H1 (cell line): Measurements from ENCODE around the gene PPP1R1A. TPM values are rescaled to one million over a fixed set of nuclear protein-coding genes. Genes with fewer than 3 reads are reported as not detected.

Source experiments
- ASH2L ChIP-seq: fragments of 200-600, 300-600 bp; sonication (generic); IDR thresholded peaks from one replicate; pipeline ENCODE4 v1.7.1; 2017; ENCODE audit warnings: low read length
- BRCA1 ChIP-seq: IDR thresholded peaks from 2 replicates; pipeline ENCODE4 v1.6.1; 2012; ENCODE audit warnings: low read depth, low read length, improper control_type of control experiment
- CBX5 ChIP-seq: fragments of 300-800, 300-1000 bp; sonication (generic); IDR thresholded peaks from 2 replicates; pipeline ENCODE4 v1.7.1; 2016; ENCODE audit warnings: antibody characterized with exemption, low read length, low read depth
- FOSL1 ChIP-seq: IDR thresholded peaks from 2 replicates; pipeline ENCODE4 v1.6.1; 2011; ENCODE audit warnings: mild to moderate bottlenecking, low read depth, low read length, moderate library complexity; ENCODE audit not compliant: insufficient read depth
- JUN ChIP-seq: IDR thresholded peaks from 2 replicates; pipeline ENCODE4 v1.6.1; 2011; ENCODE audit warnings: low read depth, mild to moderate bottlenecking, improper control_type of control experiment, low read length
- POU5F1 ChIP-seq: IDR thresholded peaks from 2 replicates; pipeline ENCODE4 v1.6.1; 2011; ENCODE audit warnings: low read depth, mild to moderate bottlenecking, low read length, moderate library complexity
- RFX5 ChIP-seq: IDR thresholded peaks from 2 replicates; pipeline ENCODE4 v1.6.1; 2011; ENCODE audit warnings: low read depth, low read length, improper control_type of control experiment, borderline replicate concordance
- SIN3A ChIP-seq, 2 experiments: IDR thresholded peaks in 1 of 2; conservative IDR thresholded peaks in 1 of 2; 2 replicates each; pipeline ENCODE4 v1.6.1; 2011 to 2012; ENCODE audit warnings: low read length in 2 of 2, improper control_type of control experiment in 1 of 2, low read depth in 1 of 2, mild to moderate bottlenecking in 1 of 2
- SIX5 ChIP-seq: IDR thresholded peaks from 2 replicates; pipeline ENCODE4 v1.6.1; 2011; ENCODE audit warnings: mild to moderate bottlenecking, low read depth, low read length
- SP1 ChIP-seq: IDR thresholded peaks from 2 replicates; pipeline ENCODE4 v1.6.1; 2011; ENCODE audit warnings: low read depth, low read length
- SRF ChIP-seq: IDR thresholded peaks from 2 replicates; pipeline ENCODE4 v1.6.1; 2011; ENCODE audit warnings: mild to moderate bottlenecking, low read depth, low read length, moderate library complexity
- TCF12 ChIP-seq: IDR thresholded peaks from 2 replicates; pipeline ENCODE4 v1.6.1; 2011; ENCODE audit warnings: low read depth, mild to moderate bottlenecking, low read length
- ZNF274 ChIP-seq: IDR thresholded peaks from 2 replicates; pipeline ENCODE4 v1.7.0; 2012; ENCODE audit warnings: low read length, borderline replicate concordance; ENCODE audit errors: extremely low read depth
- polyA plus RNA-seq, 7 experiments: library from polyadenylated mRNA; depleted of rRNA in 3 of 7; stranded (reverse) in 5 of 7; unstranded in 2 of 7; fragments of >200 nt in 5 of 7; fragments of 200-250 nt in 2 of 7; gene quantifications; 1 replicate in 5 of 7; 2 replicates in 1 of 7; 4 replicates in 1 of 7; pipeline versions ENCODE4 v1.2.1 to v1.2.3, GENCODE V29; 2011 to 2013; ENCODE audit warnings: missing spikeins in 2 of 7, mixed read lengths in 2 of 7
- total RNA-seq: library from RNA; stranded (reverse); fragmentation: NEBNext Ultra II Directional; extraction: Animal tissue kit (Norgen Biotek cat#: 25700); gene quantifications from 2 replicates; pipeline ENCODE4 v1.2.1, GENCODE V29; 2021

Gene PPP1R1A
- total and polyA plus RNA-seq, 2 of the 8 experiments (the other 6 are each of a cell fraction or from before 2014, with no cell fraction given) = 5.8 to 13.1 TPM

DNA sequence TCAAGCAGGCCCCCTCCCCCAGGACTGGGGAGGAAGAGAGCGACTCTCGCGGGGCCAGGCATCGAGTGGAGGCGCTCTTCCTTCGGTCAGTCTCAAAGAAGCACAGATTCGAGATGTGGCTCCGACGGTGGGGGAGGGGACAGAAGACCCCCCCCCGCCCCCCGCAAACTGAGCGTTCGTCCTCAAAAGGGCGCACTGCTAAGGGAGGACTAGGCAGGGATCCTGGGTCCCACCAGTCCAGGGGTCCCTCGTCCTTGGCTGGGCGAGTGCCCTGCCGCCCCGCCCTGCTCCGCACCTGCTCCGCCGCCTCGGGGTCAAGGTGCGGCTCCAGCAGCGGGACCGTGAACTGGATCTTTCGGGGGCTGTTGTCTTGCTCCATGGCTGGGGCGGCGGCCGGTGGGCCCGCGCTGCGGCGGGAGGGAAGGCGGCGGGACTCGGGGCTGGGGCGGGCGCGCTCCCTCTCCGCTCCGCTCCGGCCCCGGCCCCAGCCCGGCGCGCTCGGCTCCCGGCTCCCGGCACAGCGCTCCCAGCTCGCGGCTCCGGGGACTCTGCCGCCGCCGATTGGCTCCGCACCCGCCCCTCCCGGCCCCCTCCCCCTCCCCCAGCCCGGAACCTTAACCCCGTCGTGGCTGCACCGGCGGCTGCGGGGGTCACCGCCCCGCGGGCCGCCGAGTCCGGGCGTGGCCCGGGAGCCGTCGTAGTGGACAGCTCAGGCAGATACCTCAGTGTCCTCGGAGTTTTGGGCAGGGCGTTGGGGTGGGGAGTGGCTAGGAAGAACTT lies at the start of gene PPP1R1A (continued):
- no peak for TF ChIP-seq ZNF274
- TF ChIP-seq BRCA1 = no peak
- TF ChIP-seq SIN3A (conservative IDR thresholded peaks at IDR 0.05 in 1 of 2, IDR thresholded peaks at IDR 0.05 in 1 of 2; ENCODE audit: low read depth in 1 of 2, low read length in 2 of 2) = no peak
- no peak for TF ChIP-seq TCF12
- peak; percentile 54 for TF ChIP-seq ASH2L
- no peak for TF ChIP-seq RFX5
- no peak for TF ChIP-seq POU5F1
- no peak for TF ChIP-seq CBX5
- TF ChIP-seq SRF = no peak
- TF ChIP-seq FOSL1 = no peak
- TF ChIP-seq SIX5 = no peak
- no peak for TF ChIP-seq JUN
- TF ChIP-seq SP1 = no peak
